NK-92 (cell line): ENCODE data around the gene PRICKLE3.
"Not testable (repeated sequence)": the region's sequence is repeated elsewhere in the genome, so short reads cannot be mapped to it uniquely, and the experiment has no call there.

Experiments used
- DNase-seq: peaks from one replicate; lab custom pipeline; 2025; ENCODE audit not compliant: unreplicated experiment; lab: John Stamatoyannopoulos, UW

Gene PRICKLE3

DNA sequence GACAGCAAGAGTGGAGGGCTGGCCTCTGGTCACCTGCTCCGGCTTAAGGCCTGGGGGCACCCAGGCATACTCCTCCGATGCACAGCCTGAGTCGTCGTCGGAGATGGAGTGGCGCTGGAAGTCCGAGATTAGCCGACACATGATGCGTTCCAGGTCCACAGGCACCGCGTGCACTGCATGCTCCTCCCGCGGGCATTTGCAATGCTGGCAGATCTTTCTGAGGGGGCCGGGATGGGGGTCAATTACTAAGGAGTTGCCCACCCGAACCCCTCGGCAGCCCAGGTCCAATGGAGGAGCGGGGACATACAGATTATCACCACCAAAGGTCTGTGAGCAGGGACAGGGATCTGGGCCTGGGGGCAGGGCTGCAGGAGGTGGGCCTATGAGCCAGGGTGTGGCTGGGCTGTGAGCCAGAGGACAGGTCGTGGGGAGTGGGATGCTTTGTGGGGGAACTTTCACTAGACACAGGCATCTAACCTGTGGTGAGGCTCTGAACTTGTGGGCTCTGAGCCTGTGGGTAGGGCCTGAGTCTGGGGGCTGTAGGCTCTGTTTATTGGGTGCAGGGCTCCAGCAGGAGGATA lies 2.4 kb downstream of the PRICKLE3 start:
- no peak for DNase-seq

DNA sequence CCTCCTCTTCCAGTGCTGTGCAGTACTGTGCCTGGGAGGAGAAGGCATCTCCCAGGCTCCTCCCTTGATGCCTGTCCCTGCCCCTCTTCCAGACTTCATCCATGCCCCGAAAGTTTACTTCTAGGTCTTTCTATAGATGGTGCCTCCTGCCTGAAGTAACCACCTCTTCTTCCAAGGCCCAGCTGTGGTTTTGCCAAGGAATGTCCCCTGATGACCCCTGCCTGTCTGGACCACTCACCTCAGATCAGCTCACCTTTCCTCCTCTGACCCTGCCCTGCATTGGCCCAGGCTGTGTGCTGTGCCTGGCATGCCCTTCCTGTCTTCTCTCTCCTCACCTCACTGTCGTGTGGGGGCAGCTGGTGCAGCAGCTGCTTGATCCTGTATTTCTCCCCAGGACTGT lies 6.8 kb downstream of the PRICKLE3 start:
- no peak for DNase-seq

DNA sequence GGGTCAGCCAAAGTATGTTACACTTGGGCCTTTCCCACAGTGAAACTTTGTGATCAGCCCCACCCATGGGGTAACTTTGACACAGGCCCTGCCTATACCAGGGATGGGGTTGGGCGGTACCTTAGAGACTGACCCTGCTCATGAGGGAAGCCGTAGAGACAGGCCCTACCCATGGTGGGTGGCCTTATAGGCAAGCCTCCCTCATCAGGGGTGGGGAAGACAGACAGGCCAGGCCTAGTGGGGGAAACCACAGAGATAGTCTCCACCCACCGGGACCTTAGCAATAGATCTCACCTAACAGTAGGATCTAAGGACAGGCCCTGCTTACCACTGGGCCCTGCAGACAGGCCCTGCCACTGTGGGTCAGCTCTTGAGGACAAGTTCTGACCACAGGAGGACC lies 7.6 kb downstream of the PRICKLE3 start:
- no peak for DNase-seq

DNA sequence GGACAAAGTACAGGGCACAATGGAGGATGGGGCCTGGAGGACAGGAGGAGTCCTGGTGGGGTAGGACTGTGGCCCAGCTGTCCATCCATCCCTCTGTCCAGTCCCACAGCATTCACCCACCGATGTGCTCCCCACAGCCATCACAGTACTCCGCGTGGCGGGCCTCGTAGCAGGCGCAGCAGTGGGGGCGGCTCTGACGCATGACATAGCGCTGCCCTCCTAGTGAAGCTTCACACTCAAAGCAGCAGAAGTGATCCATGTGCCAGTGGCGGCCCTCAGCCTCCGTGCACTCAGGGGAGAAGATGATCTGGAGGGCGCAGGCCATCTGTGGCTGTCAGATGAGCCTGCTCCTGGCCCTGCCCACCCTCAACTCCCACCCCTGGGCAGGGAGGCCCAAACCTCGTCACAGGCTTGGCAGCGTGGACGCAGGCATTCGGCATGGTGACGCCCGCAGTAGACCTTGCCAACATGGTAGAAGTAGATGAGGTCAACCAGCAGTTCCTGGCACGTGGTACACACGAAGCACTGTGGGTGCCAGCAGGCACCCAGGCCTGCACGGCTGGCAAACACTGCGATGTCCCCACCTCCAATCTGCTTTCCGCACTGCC lies 8.2 kb downstream of the PRICKLE3 start:
- DNase-seq: no peak

- no peak for DNase-seq
Measured at GRCh38 chrX:49177338-49177833, 8.8 kb downstream of the PRICKLE3 start.

- DNase-seq: no peak
Measured at GRCh38 chrX:49176421-49177326, 9.5 kb downstream of the PRICKLE3 start.

DNA sequence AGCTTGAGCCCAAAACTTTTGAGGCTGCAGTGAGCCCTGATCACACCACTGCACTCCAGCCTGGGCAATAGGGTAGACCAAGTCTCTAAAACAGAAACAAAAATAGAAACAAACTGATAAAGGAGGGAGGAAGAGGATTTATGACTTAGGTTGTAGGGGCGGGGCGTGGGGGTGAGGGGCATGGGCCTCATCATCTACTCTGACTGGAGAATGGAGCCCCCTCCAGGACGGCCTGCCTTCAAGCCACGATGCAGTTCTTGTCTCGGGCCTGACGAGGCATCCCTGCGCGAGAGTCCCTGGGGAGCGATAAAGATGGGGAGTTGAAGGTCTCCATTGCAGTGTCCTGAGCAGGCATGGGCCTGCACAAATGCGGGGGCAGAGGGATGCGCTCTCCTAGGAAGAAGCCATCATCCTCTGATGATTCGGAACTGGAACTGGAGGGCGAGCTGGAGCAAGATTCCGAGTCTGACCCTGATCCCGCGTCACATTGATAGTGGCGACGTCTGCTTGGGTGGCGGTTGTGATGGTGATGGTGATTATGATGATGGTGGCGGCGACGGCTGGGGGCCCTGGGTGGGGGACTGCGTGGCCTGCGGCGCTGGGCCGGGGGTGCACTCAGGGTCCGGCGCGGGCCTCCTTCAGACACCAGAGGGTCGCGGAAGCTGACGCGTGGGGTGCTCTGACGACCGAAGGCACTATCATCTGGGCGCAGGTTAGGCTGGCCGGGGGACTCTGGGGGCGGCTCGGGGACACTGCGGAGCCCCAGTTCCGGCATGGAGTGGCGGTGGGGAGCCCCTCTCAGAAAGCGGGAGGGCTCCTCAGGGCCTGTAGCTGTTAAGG lies 10.5 kb downstream of the PRICKLE3 start:
- DNase-seq: no peak

- no peak for DNase-seq
Measured at GRCh38 chrX:49174723-49175122, 11.4 kb downstream of the PRICKLE3 start.

DNA sequence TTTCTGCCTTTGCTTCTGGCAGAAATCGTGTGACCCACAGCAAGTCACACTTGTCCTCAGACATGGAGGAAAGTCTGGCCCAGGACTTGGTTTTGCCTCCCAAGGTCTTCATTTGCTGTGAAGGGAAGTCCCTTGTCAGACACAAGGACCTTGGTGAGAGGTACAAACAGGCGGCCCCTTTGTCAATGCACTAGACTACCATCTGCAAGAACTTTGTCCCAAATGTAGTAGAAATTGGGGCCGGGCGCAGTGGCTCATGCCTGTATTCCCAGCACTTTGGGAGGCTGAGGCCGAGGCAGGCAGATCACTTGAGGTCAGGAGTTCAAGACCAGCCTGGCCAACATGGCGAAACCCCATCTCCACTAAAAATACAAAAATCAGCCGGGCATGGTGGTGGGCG lies 12.6 kb downstream of the PRICKLE3 start:
- not testable (repeated sequence) for DNase-seq

GRCh38 chrX:49172280-49172780 lies 13.8 kb downstream of the PRICKLE3 start:
- DNase-seq: no peak

DNA sequence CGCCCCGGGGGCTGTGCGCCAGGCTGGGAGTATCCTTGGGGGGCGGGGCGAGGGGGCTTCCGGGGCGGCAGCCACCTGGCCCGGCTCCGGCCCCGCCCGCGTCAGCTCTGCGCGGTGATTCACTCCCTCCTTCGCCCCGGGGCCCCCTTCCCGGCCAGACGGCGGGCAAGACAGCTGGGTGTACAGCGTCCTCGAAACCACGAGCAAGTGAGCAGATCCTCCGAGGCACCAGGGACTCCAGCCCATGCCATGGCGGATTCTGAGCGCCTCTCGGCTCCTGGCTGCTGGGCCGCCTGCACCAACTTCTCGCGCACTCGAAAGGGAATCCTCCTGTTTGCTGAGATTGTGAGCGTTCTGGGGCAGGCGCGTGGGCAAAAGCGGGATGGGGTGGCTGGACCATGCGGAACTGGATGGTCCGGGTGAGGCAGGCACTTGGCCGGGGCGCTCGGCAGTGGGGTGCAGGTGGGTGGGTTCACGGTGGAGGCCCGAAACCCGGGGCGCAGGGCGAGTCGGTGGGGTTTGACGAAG lies 14.4 kb downstream of the PRICKLE3 start, which contains the start of gene PLP2:
Gene PLP2, plus strand, starts transcription at position 147 of the 528 bp plus-strand sequence. Its CDS starts 103 bp downstream, at position 250.
- DNase-seq: no peak

DNA sequence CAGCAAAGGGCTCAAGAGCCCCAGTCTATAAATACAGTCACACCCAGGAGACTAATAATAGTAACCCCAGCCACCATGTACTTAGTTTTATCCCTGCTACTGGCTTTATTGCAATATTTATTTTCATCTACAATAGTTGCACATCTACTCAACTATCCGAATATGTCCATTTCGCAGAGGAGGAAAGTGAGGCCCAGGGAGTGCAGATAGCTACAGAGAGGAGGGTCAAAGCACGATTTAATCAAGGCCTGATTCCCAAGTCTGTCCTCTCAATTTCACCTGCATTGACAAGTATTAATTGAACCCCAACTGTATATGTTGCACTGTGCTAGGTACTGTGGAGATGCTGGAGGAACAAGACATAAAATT lies 18.4 kb downstream of the PRICKLE3 start:
- DNase-seq: no peak

DNA sequence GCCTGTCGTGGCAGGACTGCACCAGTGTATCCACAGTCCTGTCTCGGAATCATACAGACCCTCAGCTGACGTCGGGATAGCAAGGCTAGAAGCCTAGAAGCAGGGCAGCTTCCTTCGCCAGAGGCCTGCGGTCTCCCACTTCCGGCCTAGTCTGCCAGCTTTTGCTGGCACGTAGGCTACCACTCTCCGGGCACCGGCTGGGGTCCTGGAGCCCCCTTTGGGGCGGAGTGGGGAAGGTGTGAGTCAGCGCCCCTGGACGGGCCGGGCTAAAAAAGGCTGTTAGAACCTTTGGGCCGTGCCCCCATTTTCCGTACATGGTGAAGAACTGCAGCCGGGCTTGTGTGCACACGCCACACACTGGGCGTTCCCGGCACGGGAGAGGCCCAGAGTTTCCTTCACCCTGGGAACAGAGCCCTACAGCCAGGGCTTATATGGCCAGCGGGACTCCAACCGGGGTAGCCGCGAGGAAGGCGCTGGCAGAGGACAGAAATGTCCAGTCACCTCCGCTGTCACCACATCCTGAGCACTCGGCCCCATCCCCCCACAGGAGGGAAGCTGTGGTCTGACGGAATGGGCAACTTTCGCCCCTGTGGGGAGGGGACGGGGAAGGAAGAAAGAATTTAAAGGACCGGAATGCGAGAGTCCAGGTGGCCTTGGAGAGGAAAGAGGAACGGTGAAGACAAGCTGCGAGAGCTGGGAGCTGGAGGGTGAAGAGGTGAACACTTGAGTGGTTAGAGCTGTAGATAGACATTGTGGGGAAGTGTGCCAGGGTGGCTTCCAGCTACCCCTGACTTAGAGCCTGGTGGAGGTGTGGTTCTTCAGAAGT lies 19.0 kb downstream of the PRICKLE3 start:
- no peak for DNase-seq

DNA sequence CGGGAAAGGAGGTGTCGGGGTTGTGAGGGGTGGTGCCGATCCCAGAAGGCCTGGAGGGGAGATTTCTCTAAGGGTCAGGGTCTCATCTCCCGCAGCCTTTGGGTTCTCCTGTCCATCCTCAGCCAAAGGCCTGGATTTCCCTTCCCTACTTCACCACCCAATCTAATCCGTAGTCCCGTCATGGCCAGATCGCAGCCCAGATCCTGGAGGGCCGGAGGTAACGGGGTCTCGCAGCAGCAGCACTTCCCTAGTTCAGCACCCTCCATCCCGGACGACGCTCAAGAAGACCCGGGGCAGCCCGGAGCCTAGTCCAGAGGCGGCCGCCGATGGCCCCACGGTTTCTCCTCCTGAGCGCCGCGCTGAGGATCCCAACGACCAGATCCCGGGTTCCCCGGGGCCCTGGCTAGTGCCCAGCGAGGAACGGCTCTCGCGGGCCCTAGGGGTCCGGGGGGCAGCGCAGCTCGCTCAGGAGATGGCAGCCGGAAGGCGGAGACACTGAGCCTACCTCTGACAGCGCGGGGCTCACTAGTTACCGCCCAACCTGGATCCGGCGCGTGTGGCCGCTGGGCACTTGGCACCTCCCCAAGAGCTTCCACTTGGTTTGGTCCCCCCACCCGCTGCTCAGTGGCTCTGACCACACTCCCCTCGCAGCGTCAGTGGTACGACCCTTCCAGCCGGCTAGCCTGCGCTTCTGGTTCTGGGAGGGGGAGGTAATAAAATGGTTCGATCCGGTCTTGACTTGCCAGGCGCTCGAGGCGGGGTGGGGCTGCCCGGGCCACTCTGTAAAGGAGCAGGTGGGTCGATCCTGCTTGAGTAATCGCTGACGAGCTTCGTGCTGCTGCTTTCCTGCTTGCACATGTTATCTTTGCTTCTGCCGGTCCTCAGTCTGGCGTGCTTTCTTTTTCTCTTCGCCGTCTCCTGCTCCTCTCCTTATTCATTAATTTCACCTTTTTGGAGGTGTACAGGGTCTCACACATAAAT lies 20.0 kb downstream of the PRICKLE3 start:
- no peak for DNase-seq

- DNase-seq: no peak
Measured at GRCh38 chrX:49164589-49165360, 21.4 kb downstream of the PRICKLE3 start.

DNA sequence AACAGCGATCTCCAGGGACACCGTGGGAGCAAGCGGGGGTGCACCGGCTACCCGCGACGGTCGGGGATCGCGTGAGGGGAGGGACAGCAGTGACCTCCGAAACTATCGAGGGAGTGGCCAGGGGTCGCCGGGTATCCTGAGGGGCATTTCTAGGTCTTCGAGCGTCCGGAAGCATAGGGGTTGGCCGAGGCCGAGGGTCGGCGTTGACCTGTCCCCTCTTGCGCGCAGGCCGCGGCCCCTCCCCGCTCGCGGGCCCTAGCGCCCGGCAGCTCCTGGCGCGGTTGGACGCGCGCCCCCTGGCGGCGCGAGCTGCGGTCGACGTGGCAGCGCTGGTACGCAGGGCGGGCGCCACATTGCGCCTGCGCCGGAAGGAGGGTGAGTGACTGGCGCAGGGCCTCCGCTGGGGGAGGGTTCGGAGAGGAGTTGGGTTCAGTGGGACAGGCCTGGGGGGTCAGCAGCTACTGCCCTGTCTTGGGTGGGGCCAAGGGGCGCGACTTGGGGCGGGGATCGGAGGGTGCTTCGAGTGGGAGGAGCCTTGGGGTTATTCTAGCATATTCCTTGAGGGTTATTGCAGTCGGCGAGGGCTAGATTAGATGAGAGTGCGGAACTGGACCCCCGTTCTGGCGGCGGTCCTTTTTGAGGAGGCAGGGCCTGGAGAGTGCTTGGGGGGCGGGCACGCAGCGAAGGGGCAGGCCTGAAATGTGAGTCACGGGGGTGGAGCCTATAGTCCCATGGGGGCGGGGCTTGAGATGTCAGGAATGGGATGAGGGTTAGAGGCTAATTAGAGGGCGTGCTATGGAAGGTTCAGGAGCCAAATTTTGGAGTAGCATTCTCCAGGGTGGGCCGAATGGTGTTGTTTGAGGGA lies 22.4 kb downstream of the PRICKLE3 start:
- no peak for DNase-seq

DNA sequence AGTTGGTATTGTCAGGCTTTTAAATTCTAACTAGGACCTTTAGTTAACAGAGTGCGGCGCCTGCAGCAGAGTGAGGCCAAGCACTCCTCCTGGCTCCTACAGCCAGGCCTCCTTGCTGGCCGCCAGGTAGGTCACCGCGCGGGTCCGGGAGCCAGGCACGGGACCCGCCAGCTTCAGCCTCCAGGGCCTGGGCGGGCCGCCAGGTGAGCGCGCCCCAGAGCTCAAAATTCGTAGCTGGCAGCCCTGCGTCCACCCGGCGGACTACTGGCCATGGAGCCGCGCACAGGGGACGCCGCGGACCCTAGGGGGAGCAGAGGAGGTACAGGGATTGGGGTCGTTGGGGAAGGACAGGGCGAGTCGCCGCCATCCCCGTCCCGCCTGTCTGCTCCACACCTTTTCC lies 23.6 kb downstream of the PRICKLE3 start, which contains the start of gene MAGIX:
Gene MAGIX, plus strand, starts transcription at position 139 of the 400 bp plus-strand sequence. Its CDS starts 132 bp downstream, at position 271.
- no peak for DNase-seq
